ENCODE data around the gene MMP24OS. TPM values are rescaled to one million over a fixed set of nuclear protein-coding genes. Genes with fewer than 3 reads are reported as not detected.

The MMP24OS gene
- total RNA-seq, 2 donors from 2014 or later = 32.2 to 38.8 TPM

DNA sequence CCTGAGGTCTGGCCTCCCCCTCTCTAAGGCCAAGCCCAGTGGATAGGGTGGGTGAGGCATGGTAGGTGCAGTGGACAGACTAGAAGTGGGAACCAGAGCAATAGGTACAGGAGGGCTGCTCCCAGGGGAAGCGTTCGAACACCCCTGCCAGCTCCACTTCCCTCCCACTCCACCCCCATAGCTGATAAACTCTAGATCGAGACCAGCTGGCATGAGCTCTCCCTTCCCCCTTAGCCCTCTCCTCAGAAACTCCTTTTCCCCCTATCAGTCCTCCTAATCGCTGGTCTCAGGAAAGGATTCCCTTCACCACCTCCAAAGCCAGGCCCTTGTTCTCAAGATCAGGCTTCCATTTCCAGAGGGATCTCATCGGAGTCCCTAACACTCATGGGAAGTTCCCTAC, 20.3 kb upstream of the MMP24OS start:
- no peak overlapping the region for H3K27ac ChIP-seq (ENCODE audit: low read depth, low read length)
- 84 to 86% methylated on average over 5 of the region's 5 CpGs for WGBS, 2 experiments (ENCODE audit: insufficient coverage in 1 of 2, insufficient read length in 1 of 2)
- H3K4me3 ChIP-seq (ENCODE audit: low read length) = no peak overlapping the region
- no peaks in the 10 kb centered on the region for H3K4me1 ChIP-seq (ENCODE audit: control insufficient read depth, insufficient read depth, low read length)
- no peak overlapping the region for H3K27ac Mint-ChIP-seq
- peaks cover 16% of the 10 kb centered on the region for H3K27me3 Mint-ChIP-seq (ENCODE audit: insufficient read depth)
- no peaks in the 10 kb centered on the region for H3K9me3 ChIP-seq (ENCODE audit: control insufficient read depth, low read length)
- H3K36me3 Mint-ChIP-seq (ENCODE audit: low read depth) = peaks cover 2% of the 10 kb centered on the region
- H3K9me3 Mint-ChIP-seq = no peaks in the 10 kb centered on the region
- H3K4me3 Mint-ChIP-seq = no peak overlapping the region
- H3K36me3 ChIP-seq (ENCODE audit: control insufficient read depth, insufficient read depth, low read length) = peaks cover 8% of the 10 kb centered on the region
- H3K27me3 ChIP-seq (ENCODE audit: control insufficient read depth, insufficient read depth, low read length, poor library complexity, severe bottlenecking) = no peaks in the 10 kb centered on the region
- no peak overlapping the region for H3K9ac ChIP-seq (ENCODE audit: extremely low read depth, low read length, poor library complexity, severe bottlenecking)
- TF ChIP-seq, protein P1, sequence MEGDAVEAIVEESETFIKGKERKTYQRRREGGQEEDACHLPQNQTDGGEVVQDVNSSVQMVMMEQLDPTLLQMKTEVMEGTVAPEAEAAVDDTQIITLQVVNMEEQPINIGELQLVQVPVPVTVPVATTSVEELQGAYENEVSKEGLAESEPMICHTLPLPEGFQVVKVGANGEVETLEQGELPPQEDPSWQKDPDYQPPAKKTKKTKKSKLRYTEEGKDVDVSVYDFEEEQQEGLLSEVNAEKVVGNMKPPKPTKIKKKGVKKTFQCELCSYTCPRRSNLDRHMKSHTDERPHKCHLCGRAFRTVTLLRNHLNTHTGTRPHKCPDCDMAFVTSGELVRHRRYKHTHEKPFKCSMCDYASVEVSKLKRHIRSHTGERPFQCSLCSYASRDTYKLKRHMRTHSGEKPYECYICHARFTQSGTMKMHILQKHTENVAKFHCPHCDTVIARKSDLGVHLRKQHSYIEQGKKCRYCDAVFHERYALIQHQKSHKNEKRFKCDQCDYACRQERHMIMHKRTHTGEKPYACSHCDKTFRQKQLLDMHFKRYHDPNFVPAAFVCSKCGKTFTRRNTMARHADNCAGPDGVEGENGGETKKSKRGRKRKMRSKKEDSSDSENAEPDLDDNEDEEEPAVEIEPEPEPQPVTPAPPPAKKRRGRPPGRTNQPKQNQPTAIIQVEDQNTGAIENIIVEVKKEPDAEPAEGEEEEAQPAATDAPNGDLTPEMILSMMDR (conservative IDR thresholded peaks at IDR 0.05) = no peak
- DNase-seq = no peak
- H3K4me1 Mint-ChIP-seq = peaks cover 10% of the 10 kb centered on the region

DNA sequence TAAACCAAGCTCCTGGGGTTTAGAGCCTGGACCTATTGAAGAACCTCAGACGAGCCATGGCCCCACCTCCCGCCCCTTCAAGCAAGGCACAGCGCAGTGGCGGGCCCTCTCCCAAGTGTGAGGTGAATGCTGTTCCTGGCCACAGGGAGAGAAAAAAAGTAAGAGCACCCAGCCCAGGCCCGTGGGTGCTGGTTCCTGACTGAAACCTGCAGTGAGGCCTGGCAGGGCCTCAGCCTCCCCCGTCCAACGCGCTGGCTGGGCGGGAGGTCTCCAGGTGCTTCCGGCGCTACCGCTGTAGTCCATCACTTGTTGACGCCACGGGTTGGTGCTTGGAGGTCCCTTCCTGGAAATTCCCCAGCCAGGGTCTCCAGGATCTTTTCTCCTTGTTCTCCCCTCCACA, 19.8 kb upstream of the MMP24OS start:
- TF ChIP-seq, protein P1 (conservative IDR thresholded peaks at IDR 0.05) = no peak
- Mint-ChIP-seq H3K4me1 (peaks cover 10% of the 10 kb centered on the region), H3K4me3 (no peak overlapping the region), H3K27ac (no peak overlapping the region), H3K36me3 (ENCODE audit: low read depth) (peaks cover 2% of the 10 kb centered on the region), H3K9me3 (no peaks in the 10 kb centered on the region), H3K27me3 (ENCODE audit: insufficient read depth) (peaks cover 16% of the 10 kb centered on the region)
- WGBS, 2 experiments (ENCODE audit: insufficient coverage in 1 of 2, insufficient read length in 1 of 2) = 94 to 98% methylated on average over 14 of the region's 14 CpGs
- Histone ChIP-seq H3K4me1 (ENCODE audit: control insufficient read depth, insufficient read depth, low read length) (no peaks in the 10 kb centered on the region), H3K36me3 (ENCODE audit: control insufficient read depth, insufficient read depth, low read length) (peaks cover 3% of the 10 kb centered on the region), H3K27ac (ENCODE audit: low read depth, low read length) (no peak overlapping the region), H3K4me3 (ENCODE audit: low read length) (no peak overlapping the region), H3K9me3 (ENCODE audit: control insufficient read depth, low read length) (no peaks in the 10 kb centered on the region), H3K9ac (ENCODE audit: extremely low read depth, low read length, poor library complexity, severe bottlenecking) (no peak overlapping the region), H3K27me3 (ENCODE audit: control insufficient read depth, insufficient read depth, low read length, poor library complexity, severe bottlenecking) (no peaks in the 10 kb centered on the region)
- no peak for DNase-seq

DNA sequence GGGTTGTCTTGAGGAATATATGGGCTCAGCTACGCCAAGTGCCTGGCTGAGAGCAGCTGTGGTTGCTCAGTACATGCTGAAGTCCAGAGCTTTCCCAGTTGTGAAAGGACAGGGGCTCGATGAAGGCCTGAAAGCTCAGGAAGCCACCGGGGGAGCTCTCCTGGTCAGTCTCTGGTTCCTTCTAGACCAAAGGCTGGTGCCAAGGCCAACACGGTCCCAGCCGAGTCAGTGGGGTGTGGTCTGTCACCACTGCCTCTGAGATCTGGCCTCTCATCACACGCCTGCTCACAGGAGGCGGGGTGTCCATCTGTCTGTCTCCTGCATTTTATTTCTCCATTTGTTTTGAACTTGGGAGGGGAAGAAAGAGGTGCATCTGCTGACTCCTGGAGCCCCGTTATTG, 19.2 kb upstream of the MMP24OS start:
- no peaks in the 10 kb centered on the region for H3K27me3 ChIP-seq (ENCODE audit: control insufficient read depth, insufficient read depth, low read length, poor library complexity, severe bottlenecking)
- TF ChIP-seq, protein P1 (conservative IDR thresholded peaks at IDR 0.05) = peak; percentile 43
- Mint-ChIP-seq H3K36me3 (ENCODE audit: low read depth) (peaks cover 2% of the 10 kb centered on the region), H3K4me1 (peaks cover 10% of the 10 kb centered on the region), H3K27me3 (ENCODE audit: insufficient read depth) (peaks cover 20% of the 10 kb centered on the region), H3K27ac (no peak overlapping the region), H3K4me3 (no peak overlapping the region), H3K9me3 (no peaks in the 10 kb centered on the region)
- H3K36me3 ChIP-seq (ENCODE audit: control insufficient read depth, insufficient read depth, low read length) = no peaks in the 10 kb centered on the region
- DNase-seq = peak; percentile 77
- no peaks in the 10 kb centered on the region for H3K4me1 ChIP-seq (ENCODE audit: control insufficient read depth, insufficient read depth, low read length)
- 84% methylated on average over 6 to 8 of the region's 8 CpGs for WGBS, 2 experiments (ENCODE audit: insufficient coverage in 1 of 2, insufficient read length in 1 of 2)
- H3K4me3 ChIP-seq (ENCODE audit: low read length) = no peak overlapping the region
- no peak overlapping the region for H3K27ac ChIP-seq (ENCODE audit: low read depth, low read length)
- H3K9me3 ChIP-seq (ENCODE audit: control insufficient read depth, low read length) = no peaks in the 10 kb centered on the region
- H3K9ac ChIP-seq (ENCODE audit: extremely low read depth, low read length, poor library complexity, severe bottlenecking) = no peak overlapping the region

Measured in endodermal cell (in vitro differentiated cells).